Skin of body (tissue), 2 donors: ENCODE results near the gene LACRT. TPM values are rescaled to one million over a fixed set of nuclear protein-coding genes. Genes with fewer than 3 reads are reported as not detected.
"Not testable (repeated sequence)": the region's sequence is repeated elsewhere in the genome, so short reads cannot be mapped to it uniquely, and the experiment has no call there.

Source experiments
- DNase-seq: peaks from one replicate; lab custom pipeline; 2025; lab: John Stamatoyannopoulos, UW
- total RNA-seq: library from RNA; depleted of rRNA; stranded (reverse); fragments of >200 nt; gene quantifications from one replicate; pipeline ENCODE4 v1.2.3, GENCODE V29; 2014

LACRT gene
- not detected for total RNA-seq

GRCh38 chr12:54634795-54635194, at the start of gene LACRT:
TSS of gene LACRT (minus strand) at chr12:54634895. CDS start at chr12:54634841, 54 bp downstream.
- DNase-seq: no peak

- no peak for DNase-seq
Measured at GRCh38 chr12:54683398-54683797, 48.7 kb upstream of the LACRT start.

- no peak for DNase-seq
Measured at GRCh38 chr12:54682674-54683073, 48.0 kb upstream of the LACRT start.

GRCh38 chr12:54680374-54680773, 45.7 kb upstream of the LACRT start:
- DNase-seq: no peak

GRCh38 chr12:54678131-54678530, 43.4 kb upstream of the LACRT start:
- DNase-seq: no peak

GRCh38 chr12:54667945-54668344, 33.2 kb upstream of the LACRT start:
- no peak for DNase-seq

- DNase-seq: no peak
Measured at GRCh38 chr12:54666008-54666407, 31.3 kb upstream of the LACRT start.

- DNase-seq: not testable (repeated sequence)
Measured at GRCh38 chr12:54665022-54665635, 30.4 kb upstream of the LACRT start.

GRCh38 chr12:54663603-54664002, 28.9 kb upstream of the LACRT start:
- DNase-seq: no peak

- no peak for DNase-seq
Measured at GRCh38 chr12:54662026-54662425, 27.3 kb upstream of the LACRT start.

GRCh38 chr12:54661048-54661447, 26.4 kb upstream of the LACRT start:
- DNase-seq: no peak

GRCh38 chr12:54660320-54660962, 25.7 kb upstream of the LACRT start:
- no peak for DNase-seq

GRCh38 chr12:54658306-54659264, 23.9 kb upstream of the LACRT start:
- DNase-seq: no peak

- no peak for DNase-seq
Measured at GRCh38 chr12:54657105-54657607, 22.5 kb upstream of the LACRT start.

GRCh38 chr12:54654926-54655325, 20.2 kb upstream of the LACRT start:
- DNase-seq: no peak

- DNase-seq: no peak
Measured at GRCh38 chr12:54653025-54653424, 18.3 kb upstream of the LACRT start.

- DNase-seq: no peak
Measured at GRCh38 chr12:54650889-54651288, 16.2 kb upstream of the LACRT start.

- DNase-seq: no peak
Measured at GRCh38 chr12:54650409-54650808, 15.7 kb upstream of the LACRT start.

- DNase-seq: no peak
Measured at GRCh38 chr12:54649825-54650224, 15.1 kb upstream of the LACRT start.

- no peak for DNase-seq
Measured at GRCh38 chr12:54648265-54648664, 13.6 kb upstream of the LACRT start, which contains the start of gene DCD. TSS of gene DCD (minus strand) at chr12:54648365. CDS start at chr12:54648303, 62 bp downstream.

- no peak for DNase-seq
Measured at GRCh38 chr12:54641554-54641953, 6.9 kb upstream of the LACRT start.

GRCh38 chr12:54641089-54641488, 6.4 kb upstream of the LACRT start:
- DNase-seq: no peak
